RPMI7951 (cell line): ENCODE measurements around the gene NRAP. TPM values are rescaled to one million over a fixed set of nuclear protein-coding genes. Genes with fewer than 3 reads are reported as not detected.

Experiments used
- DNase-seq: peaks from one replicate; pipeline ENCODE4 v3.0.0-alpha.2; 2012; ENCODE audit warnings: low read depth
- total RNA-seq: library from RNA; depleted of rRNA; stranded (reverse); fragments of >200 nt; shearing (Covaris generic); gene quantifications from 2 replicates; pipeline ENCODE4 v1.2.3, GENCODE V29; 2014; rRNA removed

NRAP gene, protein sequence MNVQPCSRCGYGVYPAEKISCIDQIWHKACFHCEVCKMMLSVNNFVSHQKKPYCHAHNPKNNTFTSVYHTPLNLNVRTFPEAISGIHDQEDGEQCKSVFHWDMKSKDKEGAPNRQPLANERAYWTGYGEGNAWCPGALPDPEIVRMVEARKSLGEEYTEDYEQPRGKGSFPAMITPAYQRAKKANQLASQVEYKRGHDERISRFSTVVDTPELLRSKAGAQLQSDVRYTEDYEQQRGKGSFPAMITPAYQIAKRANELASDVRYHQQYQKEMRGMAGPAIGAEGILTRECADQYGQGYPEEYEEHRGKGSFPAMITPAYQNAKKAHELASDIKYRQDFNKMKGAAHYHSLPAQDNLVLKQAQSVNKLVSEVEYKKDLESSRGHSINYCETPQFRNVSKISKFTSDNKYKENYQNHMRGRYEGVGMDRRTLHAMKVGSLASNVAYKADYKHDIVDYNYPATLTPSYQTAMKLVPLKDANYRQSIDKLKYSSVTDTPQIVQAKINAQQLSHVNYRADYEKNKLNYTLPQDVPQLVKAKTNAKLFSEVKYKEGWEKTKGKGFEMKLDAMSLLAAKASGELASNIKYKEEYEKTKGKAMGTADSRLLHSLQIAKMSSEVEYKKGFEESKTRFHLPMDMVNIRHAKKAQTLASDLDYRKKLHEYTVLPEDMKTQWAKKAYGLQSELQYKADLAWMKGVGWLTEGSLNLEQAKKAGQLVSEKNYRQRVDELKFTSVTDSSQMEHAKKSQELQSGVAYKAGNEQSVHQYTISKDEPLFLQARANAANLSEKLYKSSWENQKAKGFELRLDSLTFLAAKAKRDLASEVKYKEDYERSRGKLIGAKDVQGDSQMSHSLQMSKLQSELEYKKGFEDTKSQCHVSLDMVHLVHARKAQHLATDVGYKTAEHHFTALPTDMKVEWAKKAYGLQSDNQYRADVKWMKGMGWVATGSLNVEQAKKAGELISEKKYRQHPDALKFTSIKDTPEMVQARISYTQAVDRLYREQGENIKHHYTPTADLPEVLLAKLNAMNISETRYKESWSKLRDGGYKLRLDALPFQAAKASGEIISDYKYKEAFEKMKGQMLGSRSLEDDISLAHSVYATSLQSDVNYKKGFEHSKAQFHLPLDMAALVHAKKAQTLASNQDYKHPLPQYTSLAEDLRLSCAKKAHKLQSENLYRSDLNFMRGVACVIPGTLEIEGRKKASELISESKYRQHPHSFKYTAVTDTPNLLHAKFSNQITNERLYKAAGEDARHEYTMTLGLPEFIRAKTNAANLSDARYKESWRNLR (N-terminal part only)
- not detected in 2 replicates for total RNA-seq

DNA sequence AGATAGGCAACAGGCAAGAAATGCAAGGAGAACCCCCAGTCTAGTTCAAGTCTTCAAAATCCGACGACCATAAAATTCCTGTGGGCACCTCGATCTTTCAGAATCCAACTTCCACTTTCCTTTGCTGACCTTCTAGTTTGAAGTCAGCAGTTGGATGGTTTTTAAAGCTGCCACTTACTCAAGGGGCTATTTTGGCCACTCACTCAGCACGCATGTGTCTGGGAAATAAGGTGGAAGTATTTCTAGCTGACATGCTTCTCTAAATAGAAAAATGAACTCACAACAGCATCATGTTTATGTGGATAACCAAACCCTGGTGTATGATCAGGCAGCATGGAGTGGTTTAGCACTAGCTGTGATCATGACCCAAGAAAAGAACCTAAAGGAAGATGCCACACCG is at the start of gene NRAP:
TSS of gene NRAP (minus strand) at position 134 of the 400 bp plus-strand sequence. CDS start 159 bp downstream, outside the sequence.
- DNase-seq: no peak

DNA sequence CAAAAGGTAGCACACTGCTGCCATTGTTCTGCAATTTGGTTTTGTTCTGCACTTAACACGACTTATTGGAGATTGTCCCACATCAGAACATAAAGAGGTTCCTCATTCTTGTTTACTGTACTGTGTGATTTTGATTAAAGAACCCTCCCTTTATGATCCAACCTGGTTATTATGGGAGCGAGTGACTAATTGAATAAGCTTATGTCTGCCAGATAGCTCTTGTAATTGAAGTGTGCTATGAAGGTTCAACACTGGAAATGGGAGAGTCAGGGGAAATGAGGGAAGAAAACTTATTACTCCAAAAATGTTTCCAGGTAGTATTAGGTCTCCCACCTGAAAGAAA is 49.8 kb upstream of the NRAP start:
- no peak for DNase-seq

DNA sequence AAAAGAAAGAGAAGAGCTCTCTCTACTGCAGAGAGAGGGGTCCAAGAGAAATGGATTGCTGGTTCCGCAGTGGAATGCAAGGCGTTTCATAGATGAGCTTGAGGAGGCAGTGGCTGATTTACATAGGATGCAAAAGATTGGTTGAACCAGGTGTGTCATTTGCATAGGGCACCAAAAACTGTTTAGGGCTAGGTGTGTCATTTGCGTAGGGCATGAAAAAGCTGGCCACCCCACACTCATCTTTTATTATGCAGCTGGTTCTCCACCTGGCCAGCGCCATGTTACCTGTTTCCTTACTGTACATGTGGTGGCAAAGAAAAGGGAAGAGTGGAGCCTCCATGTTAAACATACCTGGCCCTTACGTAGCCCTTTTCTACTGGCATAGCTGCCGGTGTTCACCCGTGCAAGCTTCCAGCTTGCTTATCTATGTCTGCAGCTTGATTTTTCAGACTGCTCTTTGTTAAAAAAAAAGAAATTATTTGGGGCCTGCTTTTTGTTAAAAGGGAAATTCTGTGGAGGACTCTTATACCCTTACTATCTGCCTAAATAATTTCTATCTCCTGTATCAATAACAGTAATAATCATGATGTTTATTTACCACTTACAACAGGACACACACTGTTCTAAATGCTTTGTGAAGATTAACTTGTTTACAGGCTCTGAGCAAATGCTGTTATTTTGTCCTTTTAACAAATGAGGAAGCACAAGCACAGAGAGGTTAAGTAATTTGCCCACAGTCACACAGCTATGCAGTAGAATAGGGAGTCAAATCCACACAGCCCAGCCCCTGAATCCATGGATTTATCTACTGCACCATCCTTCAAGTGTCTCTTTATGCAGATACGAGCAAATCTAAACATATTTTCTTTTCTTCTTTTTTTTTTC is 49.2 kb upstream of the NRAP start:
- DNase-seq: no peak

DNA sequence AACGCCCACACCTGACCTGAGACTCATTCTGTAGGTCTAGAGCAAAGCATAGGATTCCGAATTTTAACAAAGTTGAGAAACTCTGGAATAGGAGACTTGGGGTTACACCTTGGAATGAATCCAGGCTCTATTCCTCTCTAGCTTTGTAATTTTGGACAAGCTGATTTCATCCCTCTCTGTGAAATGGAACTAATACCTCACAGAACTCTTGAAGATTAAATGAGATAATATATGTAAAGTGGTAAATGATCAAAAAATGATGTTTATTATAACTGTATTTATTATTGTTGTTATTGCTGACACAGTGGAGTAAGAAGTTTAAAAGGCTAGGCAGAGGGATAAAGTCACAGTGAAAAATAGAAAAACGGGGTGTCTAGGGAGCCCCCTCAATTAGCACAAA is 48.2 kb upstream of the NRAP start:
- DNase-seq: no peak

DNA sequence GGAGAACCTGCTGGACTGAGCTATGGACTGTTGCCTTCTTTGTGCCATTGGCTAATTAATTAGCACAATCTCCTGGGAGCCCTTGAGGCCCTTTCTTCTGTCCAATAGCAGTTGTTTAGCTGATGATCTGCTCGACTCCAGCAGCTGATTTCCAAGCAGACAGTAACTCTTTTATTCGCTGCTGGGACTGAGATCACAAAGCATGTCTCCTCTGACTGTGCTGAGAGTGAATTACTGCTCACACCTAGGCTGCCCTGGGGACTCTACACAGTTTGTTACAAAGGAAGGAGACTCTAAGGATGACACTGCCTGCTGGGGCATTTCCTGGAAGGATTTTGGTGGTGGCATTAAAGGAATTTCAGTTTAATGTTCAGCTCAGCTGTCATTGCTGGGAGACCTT is 47.3 kb upstream of the NRAP start:
- DNase-seq: no peak

DNA sequence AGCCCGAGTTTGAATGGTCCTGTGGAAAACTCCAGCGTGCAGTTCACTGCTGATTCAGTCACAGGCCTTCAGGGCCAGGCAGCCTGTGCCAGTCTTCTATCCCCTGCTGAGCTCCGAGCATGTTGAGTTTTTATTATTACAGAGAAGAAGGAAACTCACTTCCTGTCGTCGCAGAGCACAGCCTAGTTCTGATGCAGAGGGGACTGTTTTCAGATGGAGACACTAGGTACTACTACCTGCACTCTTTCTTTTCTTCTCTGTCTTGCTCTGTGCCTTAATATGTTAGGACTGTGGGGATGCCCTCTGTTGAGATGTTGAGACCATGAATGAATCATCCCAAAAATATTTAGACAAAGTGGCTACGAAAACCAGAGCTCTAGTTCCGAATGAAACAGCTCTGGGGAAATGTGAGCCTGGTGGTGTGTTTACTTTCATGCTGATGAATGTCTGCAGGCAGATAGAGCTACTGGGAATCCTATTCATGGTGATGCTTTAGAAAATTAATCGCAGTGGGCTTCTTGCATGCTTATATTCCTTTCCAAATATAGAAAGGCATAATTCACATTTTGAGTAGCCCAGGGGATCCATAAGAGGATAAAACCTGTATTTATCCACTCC is 45.5 kb upstream of the NRAP start:
- DNase-seq: peak; percentile 80

DNA sequence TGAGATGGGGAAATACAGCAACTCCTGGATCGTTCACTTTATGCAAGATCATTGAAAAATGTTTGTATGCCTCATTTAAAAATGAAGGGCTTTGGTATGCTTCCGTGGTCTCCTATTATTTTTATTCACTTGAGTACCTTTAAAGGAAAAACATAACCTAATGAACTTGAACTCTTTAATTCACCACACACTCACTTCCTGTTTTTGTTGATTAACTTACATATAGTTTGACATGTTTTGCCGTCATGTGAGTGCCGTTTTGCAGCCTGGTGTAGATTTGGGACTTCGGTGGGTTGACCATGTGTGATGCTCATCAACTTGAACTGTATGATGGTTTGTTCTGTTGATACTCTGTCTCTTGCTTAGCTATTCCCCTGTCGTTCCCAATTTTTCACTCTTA is 44.8 kb upstream of the NRAP start:
- DNase-seq: no peak

DNA sequence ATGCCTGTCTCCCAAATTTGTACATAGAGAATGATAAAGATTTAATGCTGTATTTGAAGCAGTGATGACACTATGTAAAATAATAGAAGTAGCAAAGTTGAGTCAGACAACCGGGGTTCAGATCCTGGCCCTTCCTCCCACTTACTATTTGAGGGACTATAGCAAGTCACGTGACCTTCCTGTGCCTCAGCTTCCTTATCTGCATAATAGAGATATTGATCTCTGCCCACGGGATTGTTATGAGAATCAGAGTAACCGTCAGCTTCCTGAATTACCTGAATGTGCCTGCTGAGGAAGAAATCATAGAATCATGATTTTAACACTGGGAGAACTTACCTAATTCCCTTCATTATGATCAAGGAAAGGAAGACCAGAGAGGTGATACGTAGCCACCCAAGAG is 42.8 kb upstream of the NRAP start:
- no peak for DNase-seq

DNA sequence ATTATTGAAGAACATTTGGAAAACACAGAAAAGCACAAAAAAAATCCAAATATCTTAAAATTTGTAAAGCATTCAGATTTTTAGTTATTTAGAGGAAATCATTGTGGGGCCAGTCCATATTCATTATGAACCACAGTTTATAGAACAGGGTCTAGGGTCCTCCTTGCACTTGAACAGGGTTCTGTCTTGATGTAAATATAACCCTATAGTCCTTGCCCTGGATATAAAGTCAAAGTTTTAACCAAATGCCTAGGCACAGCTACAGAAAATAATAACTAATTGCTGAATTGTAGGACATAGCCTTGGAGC is 41.5 kb upstream of the NRAP start:
- no peak for DNase-seq

DNA sequence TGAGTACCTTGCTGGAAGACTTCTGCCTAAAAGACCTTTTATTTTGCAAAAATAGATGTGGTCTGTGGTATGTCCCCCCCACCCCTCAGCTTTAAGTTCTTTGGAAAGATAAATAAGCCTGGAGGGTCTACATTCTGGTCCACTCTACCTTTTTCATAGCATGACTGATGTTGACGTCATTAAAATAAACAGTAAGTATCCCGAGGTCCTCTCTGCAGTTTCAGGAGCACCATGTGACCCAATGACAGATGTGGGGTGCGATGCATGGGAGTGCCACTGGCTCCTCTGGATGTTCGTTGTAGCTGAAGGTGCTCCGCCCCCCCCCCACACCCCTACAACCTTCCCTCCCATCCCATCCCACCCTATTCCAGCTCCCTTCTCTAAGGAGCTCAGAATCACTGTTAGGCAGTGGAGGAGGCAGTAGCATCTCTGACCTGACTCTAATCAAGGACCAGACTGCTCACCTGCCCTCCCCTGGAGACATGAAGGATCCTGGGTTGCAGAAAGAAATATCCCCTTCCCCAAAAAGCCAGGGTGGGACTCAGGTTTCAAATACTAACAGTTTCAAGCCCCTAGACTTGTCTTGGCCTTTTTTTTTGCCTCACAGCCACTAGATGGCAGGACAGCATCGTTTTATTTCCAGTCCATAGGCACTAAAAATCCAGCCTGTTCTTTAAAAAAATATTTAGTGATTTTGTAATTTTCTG is 40.9 kb upstream of the NRAP start:
- peak; percentile 34 for DNase-seq

DNA sequence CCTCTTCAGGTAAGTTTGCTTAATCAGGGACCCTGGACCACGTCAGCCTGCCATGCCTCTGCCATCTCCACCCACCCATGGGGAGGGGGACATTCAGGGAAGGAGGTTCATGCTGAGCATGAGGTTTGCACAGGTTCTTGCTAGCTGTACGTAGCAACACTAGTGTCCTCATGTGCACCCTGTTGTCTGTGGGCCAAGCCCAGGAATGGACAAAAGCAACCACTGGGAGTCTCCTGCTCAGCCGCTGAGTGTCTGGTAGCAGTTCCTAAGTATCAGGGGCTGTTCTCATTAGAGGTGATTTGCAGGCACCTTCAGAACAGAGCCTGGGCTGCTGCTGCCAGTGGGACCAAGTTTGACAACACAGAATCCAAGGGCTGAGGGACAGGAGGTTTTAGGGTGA is 33.8 kb upstream of the NRAP start:
- no peak for DNase-seq

DNA sequence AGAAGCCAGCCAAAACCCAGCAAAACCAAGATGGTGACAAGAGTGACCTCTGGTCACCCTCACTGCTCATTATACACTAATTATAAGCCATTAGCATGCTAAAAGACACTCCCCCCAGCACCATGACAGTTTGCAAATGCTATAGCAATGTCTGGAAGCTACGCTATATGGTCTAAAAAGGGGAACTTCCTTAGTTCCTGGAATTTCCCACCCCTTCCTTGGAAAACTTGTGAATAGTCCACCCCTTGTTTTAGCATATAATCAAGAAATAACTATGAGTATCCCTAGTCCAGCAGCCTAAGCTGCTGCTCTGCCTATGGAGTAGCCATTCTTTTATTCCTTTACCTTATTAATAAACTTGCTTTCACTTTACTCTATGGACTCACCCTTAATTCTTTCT is 31.9 kb upstream of the NRAP start:
- no peak for DNase-seq

DNA sequence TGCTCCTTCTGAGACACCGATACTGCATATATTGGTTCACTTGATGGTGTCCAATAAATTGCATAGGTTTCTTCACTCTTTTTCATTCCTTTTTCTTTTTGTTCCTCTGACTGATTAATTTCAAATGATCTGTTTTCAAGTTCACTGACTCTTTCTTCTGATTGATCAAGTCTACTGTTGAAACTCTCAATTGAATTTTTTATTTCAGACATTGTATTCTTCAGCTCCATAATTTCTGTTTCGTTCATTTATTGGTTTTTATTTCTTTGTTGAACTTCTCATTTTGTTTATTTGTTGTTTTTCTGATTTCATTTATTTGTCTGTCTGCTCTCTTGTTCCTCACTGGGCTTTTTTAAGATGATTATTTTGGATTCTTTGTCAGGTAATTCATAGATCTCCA is 29.5 kb upstream of the NRAP start:
- no peak for DNase-seq

DNA sequence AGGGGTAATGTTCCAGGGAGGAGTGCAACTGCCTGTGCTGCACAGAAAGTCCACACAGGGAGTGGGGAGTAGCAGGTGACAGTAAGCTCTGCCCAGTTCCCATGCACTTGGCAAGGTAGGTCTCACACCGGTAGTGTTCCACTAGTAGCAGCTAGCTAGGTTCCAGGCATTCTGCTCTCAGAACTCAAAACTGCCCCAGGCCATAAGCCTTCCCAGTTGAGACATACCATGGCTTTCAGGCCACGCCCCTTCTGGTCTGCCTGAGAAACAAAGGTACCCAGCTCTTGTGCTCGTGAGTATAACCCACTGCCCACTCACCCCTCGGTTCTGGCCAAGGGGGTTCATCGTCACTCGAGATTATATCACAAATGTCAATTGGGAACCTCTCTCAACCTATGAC is 28.4 kb upstream of the NRAP start:
- DNase-seq: no peak

DNA sequence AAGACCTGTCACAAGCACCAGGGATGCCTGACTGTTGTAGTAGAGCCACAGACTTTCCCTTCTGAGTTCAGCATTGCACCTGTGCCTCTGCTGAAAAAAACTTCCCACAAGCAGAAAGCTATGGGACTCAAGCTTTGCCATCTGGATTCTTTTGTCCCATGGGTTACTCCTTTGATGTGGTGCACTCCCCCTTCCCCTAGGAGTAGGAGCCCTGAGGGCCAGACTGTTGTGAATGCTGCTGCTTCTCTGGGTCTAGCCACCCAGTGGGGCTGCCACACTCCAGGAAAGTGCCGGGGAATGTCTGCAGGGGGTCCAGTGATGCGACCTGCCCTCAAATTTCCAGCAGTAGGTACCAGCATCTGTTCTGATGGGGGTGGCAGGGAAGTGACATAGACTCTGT is 27.5 kb upstream of the NRAP start:
- peak; percentile 37 for DNase-seq

DNA sequence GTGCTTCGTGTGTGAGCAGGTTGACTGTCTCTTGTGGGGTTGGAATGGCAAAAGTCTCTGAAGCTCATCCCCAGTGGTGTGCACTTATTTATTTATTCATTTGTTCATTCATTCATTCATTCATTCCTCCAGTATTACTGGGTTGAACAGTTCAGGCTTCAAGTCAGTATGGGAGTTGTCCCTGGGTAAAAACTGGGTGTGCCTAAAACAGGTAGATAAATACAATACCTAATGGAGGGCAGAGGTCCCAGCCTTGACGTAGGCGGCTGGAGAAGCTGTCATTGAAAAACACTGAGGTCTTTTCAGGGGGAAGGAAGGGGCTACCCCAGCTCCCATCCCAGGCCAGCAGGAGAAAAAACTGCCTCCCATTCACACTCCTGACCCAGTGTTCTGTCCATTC is 26.9 kb upstream of the NRAP start:
- DNase-seq: no peak

DNA sequence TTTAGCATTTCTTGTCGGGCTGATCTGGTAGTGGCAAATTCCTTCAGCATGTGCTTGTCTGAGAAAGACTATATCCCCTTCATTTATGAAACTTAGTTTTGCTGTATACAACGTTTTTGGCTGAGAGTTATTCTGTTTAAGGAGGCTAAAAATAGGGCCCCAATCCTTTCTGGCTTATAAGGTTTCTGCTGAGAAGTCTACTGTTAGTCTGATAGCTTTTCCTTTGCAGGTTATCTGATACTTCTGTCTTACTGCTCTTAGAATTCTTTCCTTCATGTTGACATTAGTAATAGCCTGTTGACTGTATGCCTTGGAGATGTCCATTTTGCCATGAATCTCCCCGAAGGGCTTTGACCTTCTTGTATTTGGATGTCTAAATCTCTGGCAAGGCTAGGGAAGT is 25.7 kb upstream of the NRAP start:
- no peak for DNase-seq

DNA sequence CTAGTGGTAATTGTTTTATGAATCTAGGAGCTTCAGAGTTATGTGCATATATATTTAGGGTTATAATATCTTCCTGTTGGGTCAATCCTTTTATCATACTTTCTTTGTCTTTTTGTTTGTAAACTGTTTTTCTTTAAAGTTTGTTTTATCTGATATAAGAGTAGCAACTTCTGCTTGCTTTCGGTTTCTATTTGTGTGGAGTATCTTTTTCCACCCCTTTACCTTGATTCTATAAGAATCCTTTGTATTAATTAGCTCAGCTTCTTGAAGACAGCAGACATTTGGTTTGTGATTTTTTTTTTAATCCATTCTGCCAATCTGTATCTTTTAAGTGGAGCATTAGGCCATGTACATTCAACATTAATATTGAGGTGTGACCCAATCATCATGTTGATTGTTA is 25.2 kb upstream of the NRAP start:
- no peak for DNase-seq

DNA sequence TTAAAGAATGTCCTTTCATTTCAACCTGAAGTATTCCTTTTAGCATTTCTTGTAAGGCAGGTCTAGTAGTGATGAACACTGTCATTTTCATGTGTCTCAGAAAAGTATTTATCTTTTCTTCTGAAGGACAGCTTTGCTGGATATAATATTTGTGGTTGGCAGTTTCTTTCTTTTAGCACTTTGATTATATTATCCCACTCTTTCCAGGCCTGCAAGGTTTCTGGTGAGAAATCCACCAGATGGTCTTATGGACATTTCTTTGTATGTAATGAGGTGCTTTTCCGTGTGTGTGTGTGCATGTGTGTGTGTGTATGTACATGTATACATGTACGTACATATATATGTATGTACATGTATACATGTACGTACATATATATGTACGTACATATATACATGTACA is 23.2 kb upstream of the NRAP start:
- DNase-seq: no peak

DNA sequence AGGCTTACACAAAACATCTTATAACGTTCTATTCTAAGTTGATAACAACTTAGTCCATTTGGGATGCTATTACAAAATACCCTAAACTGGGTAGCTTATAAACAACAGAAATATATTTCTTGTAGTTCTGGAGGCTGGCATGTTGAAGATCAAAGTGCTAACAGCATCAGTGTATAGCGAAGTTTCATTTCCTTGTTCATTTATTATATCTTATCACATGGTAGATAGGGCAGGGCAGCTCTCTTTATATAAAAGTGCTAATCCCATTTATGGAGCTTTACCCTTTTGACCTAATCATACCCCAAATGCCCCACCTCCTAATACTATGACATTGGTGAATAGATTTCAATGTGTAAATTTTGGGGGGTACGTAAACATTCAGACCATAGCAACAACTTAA is 22.2 kb upstream of the NRAP start:
- DNase-seq: no peak
